ENCODE measurements around the gene DNAJA3. TPM values are rescaled to one million over a fixed set of nuclear protein-coding genes. Genes with fewer than 3 reads are reported as not detected.

DNAJA3 gene
- polyA plus RNA-seq, 2 donors: 20.5 to 27.8 TPM

DNA sequence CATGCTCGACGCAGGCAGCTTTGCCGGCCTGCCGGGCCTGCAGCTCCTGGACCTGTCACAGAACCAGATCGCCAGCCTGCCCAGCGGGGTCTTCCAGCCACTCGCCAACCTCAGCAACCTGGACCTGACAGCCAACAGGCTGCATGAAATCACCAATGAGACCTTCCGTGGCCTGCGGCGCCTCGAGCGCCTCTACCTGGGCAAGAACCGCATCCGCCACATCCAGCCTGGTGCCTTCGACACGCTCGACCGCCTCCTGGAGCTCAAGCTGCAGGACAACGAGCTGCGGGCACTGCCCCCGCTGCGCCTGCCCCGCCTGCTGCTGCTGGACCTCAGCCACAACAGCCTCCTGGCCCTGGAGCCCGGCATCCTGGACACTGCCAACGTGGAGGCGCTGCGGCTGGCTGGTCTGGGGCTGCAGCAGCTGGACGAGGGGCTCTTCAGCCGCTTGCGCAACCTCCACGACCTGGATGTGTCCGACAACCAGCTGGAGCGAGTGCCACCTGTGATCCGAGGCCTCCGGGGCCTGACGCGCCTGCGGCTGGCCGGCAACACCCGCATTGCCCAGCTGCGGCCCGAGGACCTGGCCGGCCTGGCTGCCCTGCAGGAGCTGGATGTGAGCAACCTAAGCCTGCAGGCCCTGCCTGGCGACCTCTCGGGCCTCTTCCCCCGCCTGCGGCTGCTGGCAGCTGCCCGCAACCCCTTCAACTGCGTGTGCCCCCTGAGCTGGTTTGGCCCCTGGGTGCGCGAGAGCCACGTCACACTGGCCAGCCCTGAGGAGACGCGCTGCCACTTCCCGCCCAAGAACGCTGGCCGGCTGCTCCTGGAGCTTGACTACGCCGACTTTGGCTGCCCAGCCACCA, 44.4 kb upstream of the DNAJA3 start:
- peaks cover 4 to 21% of the 10 kb centered on the region in 2 donors for H3K4me1 ChIP-seq (ENCODE audit: control insufficient read depth in 2 of 2, insufficient read depth in 2 of 2, low read length in 1 of 2)
- H3K27ac ChIP-seq (ENCODE audit: low read depth in 2 of 2, low read length in 1 of 2): no peak overlapping the region
- WGBS, 2 donors: 92 to 95% methylated on average over 56 to 59 of the region's 59 CpGs
- H3K36me3 ChIP-seq (ENCODE audit: control insufficient read depth in 2 of 2, insufficient read depth in 2 of 2, low read length in 1 of 2): peaks cover 7 to 53% of the 10 kb centered on the region in 2 donors
- H3K9me3 ChIP-seq (ENCODE audit: control insufficient read depth in 2 of 2, insufficient read depth in 1 of 2, low read depth in 1 of 2, low read length in 1 of 2): no peaks in the 10 kb centered on the region
- H3K27me3 ChIP-seq (ENCODE audit: control insufficient read depth in 1 of 2, insufficient read depth in 2 of 2, low read length in 2 of 2): no peaks in the 10 kb centered on the region
- no peak overlapping the region for H3K4me3 ChIP-seq (ENCODE audit: low read depth in 1 of 2, low read length in 2 of 2)

DNA sequence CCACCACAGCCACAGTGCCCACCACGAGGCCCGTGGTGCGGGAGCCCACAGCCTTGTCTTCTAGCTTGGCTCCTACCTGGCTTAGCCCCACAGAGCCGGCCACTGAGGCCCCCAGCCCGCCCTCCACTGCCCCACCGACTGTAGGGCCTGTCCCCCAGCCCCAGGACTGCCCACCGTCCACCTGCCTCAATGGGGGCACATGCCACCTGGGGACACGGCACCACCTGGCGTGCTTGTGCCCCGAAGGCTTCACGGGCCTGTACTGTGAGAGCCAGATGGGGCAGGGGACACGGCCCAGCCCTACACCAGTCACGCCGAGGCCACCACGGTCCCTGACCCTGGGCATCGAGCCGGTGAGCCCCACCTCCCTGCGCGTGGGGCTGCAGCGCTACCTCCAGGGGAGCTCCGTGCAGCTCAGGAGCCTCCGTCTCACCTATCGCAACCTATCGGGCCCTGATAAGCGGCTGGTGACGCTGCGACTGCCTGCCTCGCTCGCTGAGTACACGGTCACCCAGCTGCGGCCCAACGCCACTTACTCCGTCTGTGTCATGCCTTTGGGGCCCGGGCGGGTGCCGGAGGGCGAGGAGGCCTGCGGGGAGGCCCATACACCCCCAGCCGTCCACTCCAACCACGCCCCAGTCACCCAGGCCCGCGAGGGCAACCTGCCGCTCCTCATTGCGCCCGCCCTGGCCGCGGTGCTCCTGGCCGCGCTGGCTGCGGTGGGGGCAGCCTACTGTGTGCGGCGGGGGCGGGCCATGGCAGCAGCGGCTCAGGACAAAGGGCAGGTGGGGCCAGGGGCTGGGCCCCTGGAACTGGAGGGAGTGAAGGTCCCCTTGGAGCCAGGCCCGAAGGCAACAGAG, 43.5 kb upstream of the DNAJA3 start:
- Histone ChIP-seq H3K4me1 (ENCODE audit: control insufficient read depth in 2 of 2, insufficient read depth in 2 of 2, low read length in 1 of 2) (peaks cover 1 to 19% of the 10 kb centered on the region in 2 donors), H3K4me3 (ENCODE audit: low read depth in 1 of 2, low read length in 2 of 2) (no peak overlapping the region), H3K36me3 (ENCODE audit: control insufficient read depth in 2 of 2, insufficient read depth in 2 of 2, low read length in 1 of 2) (peaks cover 7 to 50% of the 10 kb centered on the region in 2 donors), H3K27me3 (ENCODE audit: control insufficient read depth in 1 of 2, insufficient read depth in 2 of 2, low read length in 2 of 2) (no peaks in the 10 kb centered on the region), H3K27ac (ENCODE audit: low read depth in 2 of 2, low read length in 1 of 2) (no peak overlapping the region), H3K9me3 (ENCODE audit: control insufficient read depth in 2 of 2, insufficient read depth in 1 of 2, low read depth in 1 of 2, low read length in 1 of 2) (no peaks in the 10 kb centered on the region)
- WGBS, 2 donors: 93 to 94% methylated on average over 55 of the region's 55 CpGs

DNA sequence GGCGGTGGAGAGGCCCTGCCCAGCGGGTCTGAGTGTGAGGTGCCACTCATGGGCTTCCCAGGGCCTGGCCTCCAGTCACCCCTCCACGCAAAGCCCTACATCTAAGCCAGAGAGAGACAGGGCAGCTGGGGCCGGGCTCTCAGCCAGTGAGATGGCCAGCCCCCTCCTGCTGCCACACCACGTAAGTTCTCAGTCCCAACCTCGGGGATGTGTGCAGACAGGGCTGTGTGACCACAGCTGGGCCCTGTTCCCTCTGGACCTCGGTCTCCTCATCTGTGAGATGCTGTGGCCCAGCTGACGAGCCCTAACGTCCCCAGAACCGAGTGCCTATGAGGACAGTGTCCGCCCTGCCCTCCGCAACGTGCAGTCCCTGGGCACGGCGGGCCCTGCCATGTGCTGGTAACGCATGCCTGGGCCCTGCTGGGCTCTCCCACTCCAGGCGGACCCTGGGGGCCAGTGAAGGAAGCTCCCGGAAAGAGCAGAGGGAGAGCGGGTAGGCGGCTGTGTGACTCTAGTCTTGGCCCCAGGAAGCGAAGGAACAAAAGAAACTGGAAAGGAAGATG, 42.8 kb upstream of the DNAJA3 start:
- H3K9me3 ChIP-seq (ENCODE audit: control insufficient read depth in 2 of 2, insufficient read depth in 1 of 2, low read depth in 1 of 2, low read length in 1 of 2): no peaks in the 10 kb centered on the region
- no peaks in the 10 kb centered on the region for H3K27me3 ChIP-seq (ENCODE audit: control insufficient read depth in 1 of 2, insufficient read depth in 2 of 2, low read length in 2 of 2)
- no peak overlapping the region for H3K27ac ChIP-seq (ENCODE audit: low read depth in 2 of 2, low read length in 1 of 2)
- peaks cover 7 to 53% of the 10 kb centered on the region in 2 donors for H3K36me3 ChIP-seq (ENCODE audit: control insufficient read depth in 2 of 2, insufficient read depth in 2 of 2, low read length in 1 of 2)
- no peak overlapping the region for H3K4me3 ChIP-seq (ENCODE audit: low read depth in 1 of 2, low read length in 2 of 2)
- H3K4me1 ChIP-seq (ENCODE audit: control insufficient read depth in 2 of 2, insufficient read depth in 2 of 2, low read length in 1 of 2): peaks cover 3 to 14% of the 10 kb centered on the region in 2 donors
- 80 to 88% methylated on average over 21 of the region's 21 CpGs for WGBS, 2 donors

DNA sequence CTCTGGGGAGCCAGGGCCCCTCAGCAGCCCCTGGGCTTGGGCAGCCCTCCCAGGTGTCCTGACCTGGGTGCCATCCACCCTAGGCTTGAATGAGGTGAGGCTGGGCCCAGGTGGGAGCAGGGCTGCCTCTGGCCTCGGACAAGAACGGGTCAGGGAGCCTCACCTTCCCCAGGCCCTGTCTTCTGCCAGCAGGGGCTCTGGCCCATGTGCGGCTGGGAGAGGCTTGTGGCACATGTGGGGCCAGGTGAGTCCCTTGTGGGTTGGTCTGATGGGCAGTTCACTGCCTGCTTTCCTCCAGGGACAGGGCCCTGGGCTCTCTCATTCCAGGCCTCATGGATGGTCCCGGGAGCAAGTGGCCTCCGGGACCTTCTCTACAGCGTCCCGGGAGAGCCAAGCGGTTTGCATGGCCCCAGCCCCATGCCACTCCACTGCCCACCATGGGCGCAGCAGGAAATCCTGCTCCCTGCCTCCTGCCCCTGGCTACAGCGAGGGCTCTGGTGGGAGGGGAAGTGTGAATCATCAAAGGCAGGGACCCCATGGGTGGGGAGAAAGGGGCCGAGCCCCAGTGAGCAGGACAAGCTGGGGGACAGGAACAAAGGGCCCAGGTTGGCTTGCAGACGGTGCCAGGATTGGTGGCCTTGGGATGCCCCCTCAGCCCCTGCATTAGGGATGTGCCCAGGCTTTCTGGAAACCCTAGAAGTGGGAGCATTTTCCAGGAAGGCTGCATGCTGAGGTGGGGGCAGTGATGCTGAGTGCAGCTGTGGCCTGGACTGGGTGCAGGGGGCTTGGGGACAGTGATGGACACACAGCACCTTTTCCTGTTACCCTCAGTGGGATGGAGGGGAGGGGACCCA, 41.9 kb upstream of the DNAJA3 start:
- H3K9me3 ChIP-seq (ENCODE audit: control insufficient read depth in 2 of 2, insufficient read depth in 1 of 2, low read depth in 1 of 2, low read length in 1 of 2): no peaks in the 10 kb centered on the region
- H3K4me1 ChIP-seq (ENCODE audit: control insufficient read depth in 2 of 2, insufficient read depth in 2 of 2, low read length in 1 of 2): peaks cover 3 to 10% of the 10 kb centered on the region in 2 donors
- peak overlapping the region in 1 of 2 donors; percentile 8 for H3K27ac ChIP-seq (ENCODE audit: low read depth in 2 of 2, low read length in 1 of 2)
- H3K27me3 ChIP-seq (ENCODE audit: control insufficient read depth in 1 of 2, insufficient read depth in 2 of 2, low read length in 2 of 2): no peaks in the 10 kb centered on the region
- 90 to 91% methylated on average over 12 of the region's 12 CpGs for WGBS, 2 donors
- H3K36me3 ChIP-seq (ENCODE audit: control insufficient read depth in 2 of 2, insufficient read depth in 2 of 2, low read length in 1 of 2): peaks cover 7 to 53% of the 10 kb centered on the region in 2 donors
- H3K4me3 ChIP-seq (ENCODE audit: low read depth in 1 of 2, low read length in 2 of 2): no peak overlapping the region

DNA sequence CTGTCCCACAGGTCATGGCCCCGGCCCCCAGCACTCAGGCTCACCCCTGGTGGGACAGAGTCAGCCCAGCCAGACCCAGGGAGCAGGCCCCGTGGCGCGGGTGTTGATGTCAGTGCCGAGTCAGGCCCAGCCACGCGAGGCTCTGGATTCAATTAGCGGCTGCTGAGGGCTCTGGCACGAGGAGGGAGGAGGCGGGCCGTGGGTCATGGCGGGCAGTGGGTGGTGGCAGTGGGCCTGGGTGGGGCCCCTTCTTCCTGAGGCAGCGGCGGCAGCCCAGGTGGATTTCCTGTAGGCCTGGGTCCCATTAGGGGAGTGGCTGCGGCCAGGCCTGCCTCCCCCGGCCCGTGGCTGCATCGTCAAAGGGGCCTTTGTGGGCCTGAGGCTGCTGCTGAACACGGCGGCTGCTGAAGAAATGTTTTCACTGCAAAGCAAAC, 41.1 kb upstream of the DNAJA3 start:
- WGBS, 2 donors: 68 to 75% methylated on average over 17 to 20 of the region's 20 CpGs
- Histone ChIP-seq H3K27ac (ENCODE audit: low read depth in 2 of 2, low read length in 1 of 2) (peak overlapping the region in 1 of 2 donors; percentile 8), H3K36me3 (ENCODE audit: control insufficient read depth in 2 of 2, insufficient read depth in 2 of 2, low read length in 1 of 2) (peaks cover 7 to 49% of the 10 kb centered on the region in 2 donors), H3K27me3 (ENCODE audit: control insufficient read depth in 1 of 2, insufficient read depth in 2 of 2, low read length in 2 of 2) (no peaks in the 10 kb centered on the region), H3K4me1 (ENCODE audit: control insufficient read depth in 2 of 2, insufficient read depth in 2 of 2, low read length in 1 of 2) (peaks cover 3 to 11% of the 10 kb centered on the region in 2 donors), H3K9me3 (ENCODE audit: control insufficient read depth in 2 of 2, insufficient read depth in 1 of 2, low read depth in 1 of 2, low read length in 1 of 2) (no peaks in the 10 kb centered on the region), H3K4me3 (ENCODE audit: low read depth in 1 of 2, low read length in 2 of 2) (no peak overlapping the region)

DNA sequence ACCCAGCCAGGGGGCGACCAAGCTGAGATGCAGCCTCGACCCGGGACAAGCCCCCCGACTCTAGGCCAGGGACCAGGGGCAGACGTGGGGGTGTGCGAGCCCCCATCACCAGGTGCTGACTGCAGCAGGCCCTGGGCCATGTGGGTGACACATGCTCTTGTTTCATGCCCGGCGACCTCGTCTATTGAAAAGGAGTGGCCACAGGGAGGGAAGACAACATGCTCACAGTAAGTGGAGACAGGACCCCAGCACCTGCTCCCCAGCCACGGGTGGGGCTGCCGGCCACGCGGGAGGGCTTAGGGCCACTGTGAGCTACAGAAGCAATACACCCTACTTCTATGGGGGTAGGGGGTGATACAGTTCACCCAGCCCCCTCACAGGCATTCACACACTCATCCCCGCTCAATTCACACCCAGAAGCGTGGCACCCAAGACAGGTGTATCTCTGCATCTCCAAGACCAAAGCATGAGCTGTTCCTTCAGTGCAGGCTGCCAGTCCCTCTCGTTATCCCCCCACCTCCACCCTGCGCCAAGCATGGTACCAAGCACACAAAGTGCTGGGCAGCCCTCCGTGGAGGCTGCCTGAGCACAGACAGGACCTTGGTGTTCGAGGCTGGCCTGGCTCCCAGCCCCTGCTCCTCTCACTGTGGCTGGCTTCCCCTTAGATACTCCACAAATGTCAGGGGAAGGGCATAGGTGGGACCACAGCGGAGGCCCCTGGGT, 40.4 kb upstream of the DNAJA3 start:
- WGBS, 2 donors: 80 to 87% methylated on average over 19 to 20 of the region's 20 CpGs
- peaks cover 7 to 47% of the 10 kb centered on the region in 2 donors for H3K36me3 ChIP-seq (ENCODE audit: control insufficient read depth in 2 of 2, insufficient read depth in 2 of 2, low read length in 1 of 2)

DNA sequence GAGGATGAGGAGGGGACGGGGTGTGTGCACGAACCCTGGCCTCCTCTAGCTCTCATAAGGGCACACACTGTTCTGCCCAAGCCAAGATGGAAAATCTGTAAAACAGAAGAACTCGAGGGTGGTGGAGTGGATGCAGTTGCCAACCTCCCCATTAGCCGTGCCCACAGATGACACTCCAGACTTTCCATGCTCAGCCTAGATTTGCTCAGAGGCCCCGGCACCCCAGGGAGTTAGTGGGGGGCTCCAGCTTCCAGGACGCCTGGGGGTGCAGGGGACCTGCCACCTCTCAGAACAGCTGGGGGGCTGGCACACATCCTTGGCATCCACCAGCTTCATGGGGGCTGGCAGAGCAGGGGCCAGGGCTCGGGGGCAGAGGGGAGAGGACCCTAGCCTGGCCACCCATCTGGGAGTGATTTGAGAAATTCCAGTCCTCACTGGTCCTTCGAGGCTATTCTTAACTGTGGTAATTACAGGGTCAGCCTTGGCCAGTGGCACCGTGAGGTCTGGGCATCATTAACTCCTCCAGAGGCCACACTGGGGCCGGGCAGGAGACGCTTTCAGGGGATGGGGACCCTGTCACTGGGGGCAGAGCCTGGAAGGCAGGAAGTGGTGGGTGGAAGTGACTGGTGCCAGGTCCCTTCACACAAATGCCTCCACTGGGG, 39.7 kb upstream of the DNAJA3 start:
- WGBS, 2 donors: 78 to 81% methylated on average over 11 of the region's 11 CpGs
- H3K4me3 ChIP-seq (ENCODE audit: low read depth in 1 of 2, low read length in 2 of 2): no peak overlapping the region
- no peaks in the 10 kb centered on the region for H3K9me3 ChIP-seq (ENCODE audit: control insufficient read depth in 2 of 2, insufficient read depth in 1 of 2, low read depth in 1 of 2, low read length in 1 of 2)
- H3K27ac ChIP-seq (ENCODE audit: low read depth in 2 of 2, low read length in 1 of 2): no peak overlapping the region
- H3K36me3 ChIP-seq (ENCODE audit: control insufficient read depth in 2 of 2, insufficient read depth in 2 of 2, low read length in 1 of 2): peaks cover 7 to 46% of the 10 kb centered on the region in 2 donors
- no peaks in the 10 kb centered on the region for H3K27me3 ChIP-seq (ENCODE audit: control insufficient read depth in 1 of 2, insufficient read depth in 2 of 2, low read length in 2 of 2)
- peaks cover 3 to 6% of the 10 kb centered on the region in 2 donors for H3K4me1 ChIP-seq (ENCODE audit: control insufficient read depth in 2 of 2, insufficient read depth in 2 of 2, low read length in 1 of 2)

More for the DNA sequence above, 40.4 kb upstream of the DNAJA3 start:
- no peak overlapping the region for H3K4me3 ChIP-seq (ENCODE audit: low read depth in 1 of 2, low read length in 2 of 2)
- no peaks in the 10 kb centered on the region for H3K27me3 ChIP-seq (ENCODE audit: control insufficient read depth in 1 of 2, insufficient read depth in 2 of 2, low read length in 2 of 2)
- H3K27ac ChIP-seq (ENCODE audit: low read depth in 2 of 2, low read length in 1 of 2): no peak overlapping the region
- H3K4me1 ChIP-seq (ENCODE audit: control insufficient read depth in 2 of 2, insufficient read depth in 2 of 2, low read length in 1 of 2): peaks cover 3 to 8% of the 10 kb centered on the region in 2 donors
- H3K9me3 ChIP-seq (ENCODE audit: control insufficient read depth in 2 of 2, insufficient read depth in 1 of 2, low read depth in 1 of 2, low read length in 1 of 2): no peaks in the 10 kb centered on the region

DNA sequence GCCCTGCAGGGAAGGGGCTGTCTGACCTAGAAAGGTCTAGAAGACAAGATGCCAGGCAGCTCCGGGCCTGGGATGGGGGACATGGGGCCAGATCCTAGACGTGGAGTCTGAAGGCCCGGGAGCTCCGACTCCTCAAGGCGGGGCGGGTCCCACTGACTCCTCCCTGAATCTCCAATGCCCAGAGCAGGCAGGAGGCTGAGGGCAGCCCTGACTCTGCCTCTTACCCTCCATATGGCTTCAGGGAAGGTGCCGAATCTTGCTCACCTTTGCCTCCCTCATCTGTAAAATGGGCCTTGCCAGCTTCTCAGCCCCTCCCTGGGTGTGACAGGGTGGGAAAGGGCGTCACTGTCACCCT, 39.2 kb upstream of the DNAJA3 start:
- 67 to 68% methylated on average over 8 of the region's 8 CpGs for WGBS, 2 donors
- peaks cover 7 to 42% of the 10 kb centered on the region in 2 donors for H3K36me3 ChIP-seq (ENCODE audit: control insufficient read depth in 2 of 2, insufficient read depth in 2 of 2, low read length in 1 of 2)
- no peaks in the 10 kb centered on the region for H3K27me3 ChIP-seq (ENCODE audit: control insufficient read depth in 1 of 2, insufficient read depth in 2 of 2, low read length in 2 of 2)
- H3K4me3 ChIP-seq (ENCODE audit: low read depth in 1 of 2, low read length in 2 of 2): no peak overlapping the region
- peaks cover 3 to 6% of the 10 kb centered on the region in 2 donors for H3K4me1 ChIP-seq (ENCODE audit: control insufficient read depth in 2 of 2, insufficient read depth in 2 of 2, low read length in 1 of 2)
- no peaks in the 10 kb centered on the region for H3K9me3 ChIP-seq (ENCODE audit: control insufficient read depth in 2 of 2, insufficient read depth in 1 of 2, low read depth in 1 of 2, low read length in 1 of 2)
- H3K27ac ChIP-seq (ENCODE audit: low read depth in 2 of 2, low read length in 1 of 2): peak overlapping the region in 1 of 2 donors; percentile 39
